GM12874 (cell line): Measurements from ENCODE around the gene HMGN5.

Source experiments
- CTCF ChIP-seq: IDR thresholded peaks from 2 replicates; pipeline ENCODE4 v1.5.1; 2011; ENCODE audit warnings: low read depth, mild to moderate bottlenecking, control low read depth, low read length, moderate library complexity; ENCODE audit not compliant: insufficient read depth

Gene HMGN5

GRCh38 chrX:81229901-81230300 lies 28.2 kb upstream of the HMGN5 start:
- TF ChIP-seq CTCF = no peak

- no peak for TF ChIP-seq CTCF
Measured at GRCh38 chrX:81229229-81229628, 27.5 kb upstream of the HMGN5 start.

GRCh38 chrX:81215685-81216084 lies 14.0 kb upstream of the HMGN5 start:
- no peak for TF ChIP-seq CTCF

GRCh38 chrX:81208916-81209315 lies 7.2 kb upstream of the HMGN5 start:
- no peak for TF ChIP-seq CTCF

- no peak for TF ChIP-seq CTCF
Measured at GRCh38 chrX:81206476-81206875, 4.8 kb upstream of the HMGN5 start.

- TF ChIP-seq CTCF = no peak
Measured at GRCh38 chrX:81205551-81205950, 3.8 kb upstream of the HMGN5 start.

GRCh38 chrX:81202943-81203342 lies 1.2 kb upstream of the HMGN5 start:
- TF ChIP-seq CTCF = no peak

- no peak for TF ChIP-seq CTCF
Measured at GRCh38 chrX:81202456-81202819, 725 bp upstream of the HMGN5 start.
